HG02623 (cell line): ENCODE results near the gene CDKN3.
"Not testable (repeated sequence)": the region's sequence is repeated elsewhere in the genome, so short reads cannot be mapped to it uniquely, and the experiment has no call there.

ENCODE experiments used
- ATAC-seq: cut with Tn5 transposase; IDR thresholded peaks from one replicate; pipeline ENCODE4 v1.9.1; 2021; ENCODE audit warnings: moderate library complexity; ENCODE audit not compliant: unreplicated experiment

The CDKN3 gene

GRCh38 chr14:54451961-54452360 is 55.2 kb downstream of the CDKN3 start:
- no peak for ATAC-seq

DNA sequence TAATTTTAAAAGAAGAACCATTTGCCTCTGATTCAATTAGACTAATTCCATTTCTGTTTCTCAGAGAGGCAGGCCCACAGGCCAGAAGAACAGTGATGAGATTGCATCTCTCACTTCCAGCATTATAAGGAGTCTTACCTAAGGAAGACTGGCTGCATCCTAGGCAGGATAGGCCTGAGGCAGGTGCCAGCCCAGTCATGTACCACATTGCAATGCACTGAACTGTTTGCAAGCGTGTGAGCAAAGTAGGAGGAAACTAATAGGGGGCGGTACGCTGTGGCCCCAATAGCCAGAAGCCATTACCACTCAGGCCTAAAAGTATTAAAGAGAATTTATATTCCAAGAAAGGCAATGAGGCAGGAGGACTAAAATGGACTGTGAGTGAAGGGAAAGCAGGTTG is 56.4 kb downstream of the CDKN3 start:
- ATAC-seq: no peak

DNA sequence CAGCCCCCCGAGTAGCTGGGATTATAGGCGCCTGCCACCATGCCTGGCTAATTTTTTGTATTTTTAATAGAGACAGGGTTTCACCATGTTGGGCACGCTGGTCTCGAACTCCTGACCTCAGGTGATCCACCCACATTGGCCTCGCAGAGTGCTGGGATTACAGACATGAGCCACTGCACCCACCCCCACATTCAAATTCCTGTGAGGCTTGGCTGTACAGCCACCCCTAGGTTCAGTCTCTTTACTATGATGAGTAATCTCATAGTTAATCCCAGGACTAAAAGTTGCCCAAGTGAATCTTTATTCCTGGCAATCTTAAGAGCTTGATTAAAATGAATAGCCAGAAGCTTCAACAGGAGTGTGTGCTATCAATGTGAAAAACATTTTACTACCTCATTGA is 57.2 kb downstream of the CDKN3 start:
- ATAC-seq: not testable (repeated sequence)

DNA sequence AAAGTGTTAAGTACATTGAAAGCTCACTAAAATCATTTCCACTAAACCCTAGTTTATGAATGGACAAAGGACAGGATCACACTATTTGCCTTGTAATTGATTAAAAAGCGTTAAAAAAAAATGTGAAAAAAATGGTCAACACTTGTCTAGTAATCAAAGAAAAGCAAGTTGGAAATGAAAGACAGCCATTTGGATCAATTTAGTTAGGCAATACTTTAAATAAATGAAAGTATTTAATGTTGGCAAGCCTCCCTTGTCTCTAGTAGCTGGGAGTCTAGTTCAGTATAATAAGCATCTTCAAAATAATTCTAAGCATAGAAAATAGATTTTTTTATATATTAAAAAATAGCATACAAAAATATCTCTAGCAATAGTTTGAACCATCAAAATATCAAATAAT is 58.6 kb downstream of the CDKN3 start:
- ATAC-seq: no peak

GRCh38 chr14:54456820-54457608 is 60.2 kb downstream of the CDKN3 start:
- ATAC-seq: not testable (repeated sequence)

- no peak for ATAC-seq
Observed at GRCh38 chr14:54457609-54457996, 60.8 kb downstream of the CDKN3 start.

DNA sequence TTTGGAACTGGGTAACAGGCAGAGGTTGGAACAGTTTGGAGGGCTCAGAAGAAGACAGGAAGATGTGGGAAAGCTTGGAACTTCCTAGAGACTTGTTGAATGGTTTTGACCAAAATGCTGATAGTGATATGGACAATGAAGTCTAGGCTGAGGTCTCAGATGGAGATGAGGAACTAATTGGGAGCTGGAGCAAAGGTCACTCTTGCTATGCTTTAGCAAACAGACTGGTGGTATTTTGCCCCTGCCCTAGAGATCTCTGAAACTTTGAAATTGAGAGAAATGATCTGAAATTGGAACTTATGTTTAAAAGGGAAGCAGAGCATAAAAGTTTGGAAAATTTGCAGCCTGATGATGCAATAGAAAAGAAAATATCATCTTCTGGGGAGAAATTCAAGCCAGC is 61.7 kb downstream of the CDKN3 start:
- not testable (repeated sequence) for ATAC-seq

DNA sequence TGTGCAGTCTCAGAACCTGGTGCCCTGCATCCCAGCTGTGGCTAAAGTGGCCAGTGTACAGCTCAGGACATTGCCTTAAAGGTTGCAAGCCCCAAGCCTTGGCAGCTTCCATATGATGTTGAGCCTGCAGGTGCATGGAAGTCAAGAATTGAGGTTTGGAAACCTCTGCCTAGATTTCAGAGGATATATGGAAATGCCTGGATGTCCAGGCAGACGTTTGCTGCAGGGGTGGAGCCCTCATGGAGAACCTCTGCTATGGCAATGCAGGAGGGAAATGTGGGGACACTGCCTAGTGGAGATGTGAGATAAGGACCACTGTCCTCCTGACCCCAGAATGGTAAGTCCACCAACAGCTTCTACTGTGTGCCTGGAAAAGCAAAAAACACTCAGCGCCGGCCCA is 62.3 kb downstream of the CDKN3 start:
- no peak for ATAC-seq

DNA sequence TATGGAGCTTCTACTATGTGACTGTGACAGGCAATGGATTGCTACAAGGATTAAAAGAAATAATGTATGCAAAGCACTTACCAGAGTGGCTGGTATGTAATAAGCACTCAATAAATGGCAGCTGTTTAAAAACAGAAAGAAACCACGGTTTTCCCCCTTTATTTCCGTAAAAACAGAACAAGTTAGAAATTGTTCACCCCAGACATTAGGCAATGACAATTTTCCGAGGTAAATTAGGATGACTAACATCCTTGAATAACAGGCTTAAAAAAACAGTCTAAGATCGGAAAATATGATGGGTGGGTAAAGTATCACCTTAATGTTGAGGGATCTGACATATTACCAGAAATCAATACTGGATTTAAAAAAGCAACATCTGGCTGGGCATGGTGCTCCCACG is 65.2 kb downstream of the CDKN3 start:
- ATAC-seq: no peak

DNA sequence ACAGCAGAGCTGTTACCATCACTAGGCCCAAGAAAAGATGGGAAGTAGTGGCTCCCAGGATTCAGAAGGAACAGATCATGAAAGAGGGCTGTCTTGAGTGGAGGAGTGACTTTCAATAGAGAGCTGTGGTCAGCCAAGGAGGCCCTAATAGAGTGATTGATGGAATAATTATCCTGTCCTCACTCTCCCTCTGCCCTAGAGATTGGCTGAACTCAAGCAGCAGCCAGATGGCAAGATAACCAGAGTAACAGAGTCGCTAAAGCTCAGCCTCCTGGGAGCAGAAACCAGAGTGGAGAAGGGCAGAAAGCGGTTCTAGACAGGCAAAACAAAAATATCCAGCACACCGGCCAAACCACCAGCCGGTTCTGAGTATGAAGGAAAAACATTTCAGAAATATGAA is 68.8 kb downstream of the CDKN3 start:
- ATAC-seq: no peak

- ATAC-seq: no peak
Observed at GRCh38 chr14:54467280-54467679, 70.5 kb downstream of the CDKN3 start.
